IMR-90 (cell line): Measurements from ENCODE around the gene ARFIP2. TPM values are rescaled to one million over a fixed set of nuclear protein-coding genes. Genes with fewer than 3 reads are reported as not detected.

Experiments used
- ATAC-seq: fragments of 200-7000 bp; cut with Tn5 transposase; 2 replicates; pipeline ENCODE4 v1.9.1; 2020; ENCODE audit warnings: low read depth, mild to moderate bottlenecking, moderate library complexity
- BruUV-seq: library from RNA; stranded (reverse); fragments of 400-500 nt; replicated peaks from 2 replicates; lab custom pipeline; 2021; lab: Mats Ljungman, UMichigan
- CTCF ChIA-PET: fragments of 300-600 bp; formaldehyde crosslinking; extraction: SDS; loops from one replicate; lab custom pipeline; 2021; ENCODE audit warnings: antibody characterized with exemption; lab: Yijun Ruan, JAX
- POLR2A ChIA-PET: fragments of 300-600 bp; sonication (Branson Sonifier 250); formaldehyde crosslinking; loops from one replicate; lab custom pipeline; 2022; ENCODE audit warnings: antibody characterized with exemption; ENCODE audit not compliant: unreplicated experiment; lab: Charles Lee
- DNase-seq: peaks from one replicate; pipeline ENCODE4 v3.0.0; 2013
- H2AFZ ChIP-seq: replicated peaks from 2 replicates; pipeline ENCODE3; 2013; ENCODE audit warnings: low read length, mild to moderate bottlenecking; ENCODE audit not compliant: poor library complexity
- H2AK5ac ChIP-seq: 2 replicates; pipeline ENCODE4 v1.6.1; 2013; ENCODE audit warnings: low read depth, low read length, inconsistent platforms
- H2AK9ac ChIP-seq: replicated peaks from 2 replicates; pipeline ENCODE3; 2013; ENCODE audit warnings: mild to moderate bottlenecking, low read depth, low read length, moderate library complexity; ENCODE audit not compliant: poor library complexity
- H2BK120ac ChIP-seq: 2 replicates; pipeline ENCODE4 v1.6.1; 2013; ENCODE audit warnings: low read depth, low read length, inconsistent platforms
- H2BK15ac ChIP-seq: 3 replicates; pipeline ENCODE4 v1.6.1; 2013; ENCODE audit warnings: low read depth, low read length, inconsistent platforms
- H2BK20ac ChIP-seq: 2 replicates; pipeline ENCODE4 v1.6.1; 2013; ENCODE audit warnings: low read depth, mild to moderate bottlenecking, inconsistent platforms, low read length, moderate library complexity
- H2BK5ac ChIP-seq: 2 replicates; pipeline ENCODE4 v1.6.1; 2013; ENCODE audit warnings: mild to moderate bottlenecking, low read depth, low read length, inconsistent platforms; ENCODE audit not compliant: poor library complexity, severe bottlenecking
- H3K14ac ChIP-seq: replicated peaks from 2 replicates; pipeline ENCODE4 v1.6.1; 2013; ENCODE audit warnings: low read depth, low read length, inconsistent platforms
- H3K18ac ChIP-seq: 2 replicates; pipeline ENCODE4 v1.6.1; 2013; ENCODE audit warnings: low read depth, low read length, control low read depth
- H3K23ac ChIP-seq: 2 replicates; pipeline ENCODE4 v1.6.1; 2013; ENCODE audit warnings: low read depth, low read length, inconsistent platforms
- H3K27ac ChIP-seq: 2 replicates; pipeline ENCODE4 v1.5.1; 2013; ENCODE audit warnings: mild to moderate bottlenecking, control low read depth, low read length; ENCODE audit not compliant: insufficient read depth
- H3K27me3 ChIP-seq: 2 replicates; pipeline ENCODE4 v1.6.1; 2013; ENCODE audit warnings: low read length; ENCODE audit not compliant: control insufficient read depth, insufficient read depth
- H3K36me3 ChIP-seq: 2 replicates; pipeline ENCODE4 v1.6.1; 2013; ENCODE audit warnings: low read length, mixed read lengths; ENCODE audit not compliant: control insufficient read depth, insufficient read depth
- H3K4ac ChIP-seq: 2 replicates; pipeline ENCODE4 v1.6.1; 2013; ENCODE audit warnings: low read depth, low read length, inconsistent platforms
- H3K4me1 ChIP-seq: 2 replicates; pipeline ENCODE4 v1.6.1; 2013; ENCODE audit warnings: low read length, mixed read lengths; ENCODE audit not compliant: control insufficient read depth, insufficient read depth
- H3K4me2 ChIP-seq: 2 replicates; pipeline ENCODE4 v1.6.1; 2013; ENCODE audit warnings: low read depth, mild to moderate bottlenecking, control low read depth, low read length, moderate library complexity
- H3K4me3 ChIP-seq: 2 replicates; pipeline ENCODE4 v1.5.1; 2013; ENCODE audit warnings: low read depth, mild to moderate bottlenecking, control low read depth, low read length, moderate library complexity; ENCODE audit not compliant: insufficient read depth
- H3K56ac ChIP-seq: 2 replicates; pipeline ENCODE4 v1.6.1; 2013; ENCODE audit warnings: low read length, inconsistent platforms; ENCODE audit not compliant: insufficient read depth; ENCODE audit errors: extremely low read depth
- H3K79me1 ChIP-seq, 2 experiments: 2 replicates each; pipeline ENCODE4 v1.6.1; 2013; ENCODE audit warnings: low read length in 2 of 2, inconsistent platforms in 1 of 2, low read depth in 1 of 2
- H3K9ac ChIP-seq: 2 replicates; pipeline ENCODE4 v1.6.1; 2013; ENCODE audit warnings: low read depth, low read length, control low read depth
- H3K9me1 ChIP-seq: 2 replicates; pipeline ENCODE4 v1.6.1; 2013; ENCODE audit warnings: low read length, inconsistent platforms; ENCODE audit not compliant: insufficient read depth
- H3K9me3 ChIP-seq: 2 replicates; pipeline ENCODE4 v1.6.1; 2013; ENCODE audit warnings: low read length; ENCODE audit not compliant: control insufficient read depth, insufficient read depth
- H4K20me1 ChIP-seq: 2 replicates; pipeline ENCODE4 v1.6.1; 2013; ENCODE audit warnings: low read length, inconsistent platforms; ENCODE audit not compliant: insufficient read depth
- H4K5ac ChIP-seq: 2 replicates; pipeline ENCODE4 v1.6.1; 2013; ENCODE audit warnings: mild to moderate bottlenecking, low read depth, low read length, control low read depth
- H4K8ac ChIP-seq, 2 experiments: 2 replicates each; pipeline ENCODE4 v1.6.1; 2013; ENCODE audit warnings: low read depth in 2 of 2, low read length in 2 of 2, control low read depth in 1 of 2, inconsistent platforms in 1 of 2
- H4K91ac ChIP-seq: 2 replicates; pipeline ENCODE4 v1.6.1; 2013; ENCODE audit warnings: low read depth, low read length, inconsistent platforms; ENCODE audit not compliant: insufficient read depth
- BHLHE40 ChIP-seq: fragments of 150-350 bp; IDR thresholded peaks from 2 replicates; pipeline ENCODE4 v1.6.1; 2016; ENCODE audit warnings: mild to moderate bottlenecking, low read depth, low read length
- CEBPB ChIP-seq: IDR thresholded peaks from 2 replicates; pipeline ENCODE4 v1.6.1; 2012; ENCODE audit warnings: low read depth, low read length, improper control_type of control experiment
- CHD1 ChIP-seq: IDR thresholded peaks from 2 replicates; pipeline ENCODE4 v1.6.1; 2012; ENCODE audit warnings: low read depth, low read length, improper control_type of control experiment
- CTCF ChIP-seq: conservative IDR thresholded peaks from 2 replicates; pipeline ENCODE4 v1.5.1; 2012; ENCODE audit warnings: mild to moderate bottlenecking, low read depth, low read length, improper control_type of control experiment
- ELK1 ChIP-seq: fragments of 150-350 bp; IDR thresholded peaks from 2 replicates; pipeline ENCODE4 v1.6.1; 2016; ENCODE audit warnings: low read depth, mild to moderate bottlenecking, low read length, moderate library complexity, borderline replicate concordance
- NFE2L2 ChIP-seq: fragments of 150-350 bp; IDR thresholded peaks from 2 replicates; pipeline ENCODE4 v1.6.1; 2016; ENCODE audit warnings: low read depth, mild to moderate bottlenecking, low read length
- POLR2A ChIP-seq: IDR thresholded peaks from 2 replicates; pipeline ENCODE4 v1.6.1; 2012; ENCODE audit warnings: mild to moderate bottlenecking, low read depth, low read length
- RCOR1 ChIP-seq: IDR thresholded peaks from 2 replicates; pipeline ENCODE4 v1.6.1; 2012; ENCODE audit warnings: mild to moderate bottlenecking, low read length, improper control_type of control experiment; ENCODE audit not compliant: insufficient replicate concordance
- RFX5 ChIP-seq: IDR thresholded peaks from 2 replicates; pipeline ENCODE4 v1.8.0; 2012; ENCODE audit warnings: low read depth, mild to moderate bottlenecking, low read length, moderate library complexity
- SMC3 ChIP-seq: fragments of 150-350 bp; IDR thresholded peaks from 2 replicates; pipeline ENCODE4 v1.6.1; 2016; ENCODE audit warnings: low read depth, mild to moderate bottlenecking, antibody characterized with exemption, low read length, moderate library complexity
- WGBS, 2 experiments: methylation state at CpG; one replicate each; pipeline versions ENCODE4 v1.1.5 to v1.1.7; 2013; ENCODE audit warnings: missing lambda C conversion rate in 2 of 2; ENCODE audit not compliant: insufficient read length in 1 of 2; ENCODE audit errors: extremely low coverage in 2 of 2; 5-methylcytosine and 5-hydroxymethylcytosine counted together
- dilution Hi-C: fragments of 300-500 bp; cut with HindIII; formaldehyde crosslinking; loops from one replicate; pipeline ENCODE4 v1.14.3; 2018; ENCODE audit warnings: low sequenced_read_pairs; ENCODE audit not compliant: unreplicated experiment
- in situ Hi-C: fragments of 300-500 bp; cut with MboI; formaldehyde crosslinking; loops from 3 replicates; pipeline ENCODE4 v1.14.3; 2019; ENCODE audit warnings: low sequenced_read_pairs, inconsistent platforms, mixed read lengths
- intact Hi-C: fragments of 100-400 bp; cut with micrococcal nuclease; formaldehyde crosslinking; loops from 2 replicates; pipeline ENCODE4 v1.10.0; 2022
- polyA plus RNA-seq, 3 experiments: library from polyadenylated mRNA; depleted of rRNA; stranded (reverse); fragments of >200 nt; gene quantifications; 2 replicates each; pipeline ENCODE4 v1.2.3, GENCODE V29; 2012; ENCODE audit warnings: low replicate concordance in 1 of 3
- total RNA-seq: library from RNA; depleted of rRNA; stranded (reverse); fragments of >200 nt; gene quantifications from 2 replicates; pipeline ENCODE4 v1.2.3, GENCODE V29; 2012
- TF ChIP-seq, protein P1 (sequence below): fragments of 150-350 bp; IDR thresholded peaks from 2 replicates; pipeline ENCODE4 v1.6.1; 2017; ENCODE audit warnings: mild to moderate bottlenecking, antibody characterized with exemption, low read length, low read depth

Gene ARFIP2
- total and polyA plus RNA-seq, 2 of the 4 experiments (the other 2 are of a cell fraction): 84.4 to 93.9 TPM

DNA sequence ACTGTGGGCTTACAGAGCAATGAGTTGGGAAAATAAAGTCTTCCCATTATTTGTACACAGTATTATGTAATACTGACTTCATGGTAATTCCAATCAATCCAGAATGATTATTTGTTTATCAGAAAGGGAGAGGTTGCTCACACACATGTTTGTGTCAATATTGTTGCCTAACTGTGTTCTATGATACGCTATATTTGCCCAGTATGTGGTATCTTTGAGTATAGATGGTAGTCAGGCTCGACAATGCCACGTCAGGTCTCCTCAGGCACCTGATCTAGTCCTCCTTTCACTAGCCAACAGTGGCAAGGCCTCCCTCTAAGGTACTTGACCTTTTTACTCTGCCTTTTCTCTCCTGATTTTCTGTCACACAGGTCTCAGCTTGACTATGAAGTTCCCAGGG, 21.3 kb upstream of the ARFIP2 start:
- intact Hi-C loops: no loop called here
- Histone ChIP-seq H3K4ac (no peak overlapping the region), H3K56ac (no peak overlapping the region), H2BK15ac (no peak overlapping the region), H3K27ac (no peak overlapping the region), H2AK5ac (no peak overlapping the region), H3K9me3 (no peaks in the 10 kb centered on the region), H4K91ac (no peak overlapping the region), H2AK9ac (no peak overlapping the region), H4K20me1 (no peaks in the 10 kb centered on the region), H3K4me2 (no peak overlapping the region), H2BK120ac (no peak overlapping the region), H2BK20ac (no peak overlapping the region), H3K18ac (no peak overlapping the region), H3K4me1 (no peaks in the 10 kb centered on the region), H4K5ac (no peak overlapping the region), H3K14ac (no peak overlapping the region), H2AFZ (no peak overlapping the region), H3K9ac (no peak overlapping the region), H3K4me3 (no peak overlapping the region), H3K9me1 (peaks cover 9% of the 10 kb centered on the region; the same call in 1 of the 2 replicates), H3K79me1 (peaks cover 0 to 3% of the 10 kb centered on the region in 2 experiments; a peak in 1 of 4 replicates), H4K8ac (no peak overlapping the region), H3K27me3 (no peaks in the 10 kb centered on the region), H3K23ac (no peak overlapping the region), H2BK5ac (no peak overlapping the region), H3K36me3 (peaks cover 18% of the 10 kb centered on the region)
- ChIA-PET CTCF (no interaction called here), POLR2A (no interaction called here)
- dilution Hi-C loops: no loop called here
- no peak for ATAC-seq
- in situ Hi-C loops: no loop called here
- BruUV-seq: no TSS peak
- TF ChIP-seq CHD1 (no peak), RFX5 (no peak), BHLHE40 (no peak), POLR2A (no peak), NFE2L2 (no peak), RCOR1 (no peak), CEBPB (no peak), SMC3 (no peak), ELK1 (no peak), CTCF (no peak)
- TF ChIP-seq, protein P1, sequence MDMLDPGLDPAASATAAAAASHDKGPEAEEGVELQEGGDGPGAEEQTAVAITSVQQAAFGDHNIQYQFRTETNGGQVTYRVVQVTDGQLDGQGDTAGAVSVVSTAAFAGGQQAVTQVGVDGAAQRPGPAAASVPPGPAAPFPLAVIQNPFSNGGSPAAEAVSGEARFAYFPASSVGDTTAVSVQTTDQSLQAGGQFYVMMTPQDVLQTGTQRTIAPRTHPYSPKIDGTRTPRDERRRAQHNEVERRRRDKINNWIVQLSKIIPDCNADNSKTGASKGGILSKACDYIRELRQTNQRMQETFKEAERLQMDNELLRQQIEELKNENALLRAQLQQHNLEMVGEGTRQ: no peak
- WGBS, 2 experiments: no CpG with 5 or more reads among the region's 3 CpGs
- no peak for DNase-seq
